Stimulated activated CD8-positive, alpha-beta memory T cell treated with anti-CD3 and anti-CD28 coated beads, Interleukin-12 subunit alpha, Interleukin-12 subunit beta, amount 100 ng/mL, for 24 hours (primary cell): Measurements from ENCODE around the gene SIRPA.

Experiments used
- DNase-seq: peaks from one replicate; pipeline ENCODE4 v3.0.0-alpha.2; 2020; ENCODE audit errors: extremely low read depth

Gene SIRPA

DNA sequence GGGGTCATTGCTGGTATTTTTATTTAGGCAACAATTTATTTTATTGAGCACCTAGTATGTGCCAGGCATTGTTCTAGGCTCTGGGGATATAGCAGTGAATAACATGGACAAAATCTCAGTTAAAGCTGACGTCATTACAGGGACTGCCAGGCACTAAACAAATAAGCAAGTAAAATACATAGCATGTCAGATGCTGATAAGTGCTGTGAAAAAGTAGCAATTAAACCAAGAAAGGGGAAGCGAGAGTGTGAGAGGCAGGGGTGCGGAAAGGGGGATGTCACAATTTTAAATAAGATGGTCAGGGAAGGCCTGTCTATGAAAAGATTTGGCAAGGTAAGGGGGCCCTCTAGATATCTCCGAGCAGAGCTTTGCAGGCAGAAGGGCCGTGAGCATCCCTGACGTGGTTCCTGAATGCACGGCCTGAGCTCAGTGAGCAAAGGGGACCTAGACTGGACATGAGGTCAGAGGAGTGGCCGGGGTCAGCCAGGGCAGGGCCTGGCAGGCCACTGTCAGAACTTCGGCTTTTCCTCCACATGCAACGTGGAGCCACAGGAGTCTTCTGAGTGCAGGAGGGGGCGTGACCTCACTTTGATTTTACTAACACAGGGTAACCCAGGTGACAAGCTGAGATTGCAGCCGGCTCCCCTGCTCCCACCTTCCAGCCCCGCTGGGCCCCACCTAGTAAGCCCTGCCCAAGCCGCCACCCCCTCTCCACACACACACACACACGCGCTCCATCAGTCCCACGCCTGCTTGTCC lies 24.2 kb upstream of the SIRPA start:
- DNase-seq: no peak

DNA sequence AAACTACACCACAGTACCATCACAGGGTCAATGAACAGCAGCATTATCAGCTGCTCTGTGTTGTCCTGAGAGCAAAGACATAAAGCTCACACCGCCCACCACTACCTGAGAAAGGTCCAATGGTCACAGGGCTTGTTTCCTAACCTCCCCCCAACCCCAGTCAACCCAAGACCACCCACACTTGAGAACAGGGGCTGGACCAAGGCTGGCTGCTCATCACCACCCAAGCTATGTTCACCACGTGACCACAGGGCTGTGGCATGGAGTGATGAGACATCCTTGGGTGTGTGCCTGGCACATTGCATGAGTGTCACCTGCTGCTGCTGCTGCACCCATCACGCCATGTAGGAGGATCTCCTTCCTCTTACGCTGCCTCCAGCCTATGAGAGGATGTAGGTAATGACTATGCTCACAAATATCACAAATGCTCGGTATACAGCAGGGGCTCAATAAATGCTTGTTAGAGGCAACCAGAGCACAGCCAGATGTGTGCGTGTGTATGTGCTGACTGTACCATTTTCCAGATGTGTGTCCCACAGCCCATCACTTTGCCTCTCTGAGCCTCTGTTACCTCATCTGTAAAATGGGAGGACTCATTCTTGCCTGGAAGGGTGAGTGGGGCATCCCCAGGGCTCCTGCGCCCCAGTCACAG lies 23.3 kb upstream of the SIRPA start:
- DNase-seq: no peak

GRCh38 chr20:1872459-1873097 lies 22.6 kb upstream of the SIRPA start:
- DNase-seq: no peak

DNA sequence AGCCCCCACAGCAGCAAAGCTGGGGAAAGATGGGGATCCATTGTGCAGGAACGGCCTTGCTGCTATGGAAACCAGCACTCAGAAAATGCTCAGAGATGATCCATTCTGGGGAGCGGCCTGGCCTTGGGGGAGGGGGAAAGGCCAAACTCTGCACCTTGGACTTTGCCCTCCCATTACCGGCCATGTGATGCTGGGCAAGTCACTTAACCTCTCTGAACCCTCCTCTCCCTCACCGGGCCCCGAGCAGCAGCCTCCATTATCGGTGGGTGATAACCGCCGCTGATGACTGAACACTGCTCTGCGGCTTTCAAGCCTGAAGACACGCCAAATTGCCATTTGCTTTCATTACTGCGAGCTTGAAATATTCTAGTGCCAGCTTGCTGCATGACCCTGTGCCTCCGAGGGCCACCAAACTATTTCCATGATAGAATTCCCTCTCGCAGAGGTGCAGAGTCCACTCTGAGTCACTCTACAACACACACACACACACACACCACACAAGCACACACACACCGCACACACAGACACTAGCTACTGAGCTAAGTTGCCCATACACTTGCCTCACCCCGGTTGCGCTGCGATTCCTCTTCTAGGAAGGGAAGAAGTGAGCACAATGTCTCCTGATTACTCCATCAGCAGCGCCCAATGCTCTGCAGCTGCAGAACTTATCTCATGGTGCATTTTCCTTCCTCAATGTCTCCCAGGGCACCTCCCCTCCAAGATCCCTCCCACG lies 20.6 kb upstream of the SIRPA start:
- DNase-seq: no peak

- DNase-seq: no peak
Measured at GRCh38 chr20:1875183-1875554, 20.0 kb upstream of the SIRPA start.

- no peak for DNase-seq
Measured at GRCh38 chr20:1875762-1876161, 19.4 kb upstream of the SIRPA start.

GRCh38 chr20:1876217-1876921 lies 18.8 kb upstream of the SIRPA start:
- DNase-seq: no peak

- DNase-seq: no peak
Measured at GRCh38 chr20:1876975-1877608, 18.1 kb upstream of the SIRPA start.

DNA sequence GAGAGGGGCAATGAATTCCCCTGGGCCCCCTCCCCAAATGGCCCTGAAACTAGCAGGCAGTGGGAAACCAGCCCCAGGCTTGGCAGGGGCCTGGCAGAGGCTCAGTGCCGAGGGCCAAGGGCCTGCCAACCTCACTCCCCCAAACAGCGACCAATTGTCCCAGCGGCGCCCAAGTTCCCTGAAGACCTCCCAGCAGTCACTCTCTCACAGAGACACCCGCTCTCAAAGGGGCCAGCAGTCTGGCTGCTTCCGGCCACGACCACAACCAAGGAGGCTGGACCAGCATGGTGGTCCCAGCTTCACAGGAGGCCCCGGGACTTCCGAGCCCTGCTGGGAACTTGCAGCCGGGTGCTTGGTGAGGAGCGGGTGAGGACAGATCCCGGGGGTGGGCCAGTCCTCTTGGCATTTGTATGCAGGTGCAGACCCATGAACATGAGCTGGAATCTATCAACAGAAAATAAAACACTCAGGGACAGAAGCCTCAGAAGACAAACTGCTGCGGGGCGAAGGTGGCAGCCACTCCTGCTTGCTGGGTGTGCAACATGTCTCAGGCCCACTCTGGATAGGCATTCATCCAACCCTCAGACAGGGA lies 17.5 kb upstream of the SIRPA start:
- DNase-seq: no peak

GRCh38 chr20:1879369-1879768 lies 15.8 kb upstream of the SIRPA start:
- DNase-seq: no peak

DNA sequence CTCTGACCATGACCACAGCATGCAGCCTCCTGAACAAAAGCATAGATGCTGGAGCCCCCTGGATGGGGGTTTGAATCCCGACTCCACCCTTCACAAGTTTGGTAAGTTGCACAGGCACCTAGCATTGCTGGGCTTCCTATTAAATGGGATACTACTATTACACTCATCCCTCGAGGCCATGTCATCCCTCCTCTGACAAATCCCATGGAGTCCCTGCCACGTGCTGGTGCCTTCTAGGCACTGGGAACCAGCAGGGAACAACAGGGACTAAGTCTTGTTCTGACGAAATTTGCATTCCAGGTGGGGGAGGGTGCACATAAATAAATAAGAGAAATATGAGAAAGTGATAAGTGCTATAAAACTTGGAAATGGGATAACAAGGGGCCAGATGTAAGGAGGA lies 15.3 kb upstream of the SIRPA start:
- DNase-seq: no peak

GRCh38 chr20:1880529-1881239 lies 14.5 kb upstream of the SIRPA start:
- DNase-seq: no peak

DNA sequence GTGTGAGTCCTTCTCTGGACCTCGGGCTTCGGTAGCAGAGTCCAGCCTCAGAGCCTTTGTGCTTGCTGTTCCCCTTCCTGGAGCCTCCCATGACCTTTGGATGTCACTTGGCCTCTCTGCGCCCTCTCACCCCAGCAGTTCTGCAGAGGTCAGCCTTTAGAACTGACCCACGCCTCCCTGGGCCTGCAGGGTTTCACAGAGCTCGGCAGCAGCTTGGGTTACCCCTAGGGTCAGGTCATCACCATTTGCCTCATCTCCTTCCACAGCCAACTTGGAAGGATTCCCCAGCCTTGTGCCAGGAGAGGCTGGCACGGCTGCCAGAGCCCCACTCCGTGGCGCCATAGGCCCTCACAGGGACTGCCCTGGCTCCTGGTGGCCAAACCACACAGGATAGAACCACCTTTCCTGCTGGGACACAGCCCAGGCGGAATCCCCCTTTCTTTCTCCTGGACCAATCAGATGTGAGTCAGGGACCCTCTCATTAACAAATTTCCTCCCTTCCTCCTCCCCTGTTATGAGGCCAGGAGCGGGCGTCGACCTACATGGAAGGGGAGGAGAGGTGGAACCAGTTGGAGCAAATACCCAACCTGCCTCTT lies 13.9 kb upstream of the SIRPA start:
- no peak for DNase-seq

DNA sequence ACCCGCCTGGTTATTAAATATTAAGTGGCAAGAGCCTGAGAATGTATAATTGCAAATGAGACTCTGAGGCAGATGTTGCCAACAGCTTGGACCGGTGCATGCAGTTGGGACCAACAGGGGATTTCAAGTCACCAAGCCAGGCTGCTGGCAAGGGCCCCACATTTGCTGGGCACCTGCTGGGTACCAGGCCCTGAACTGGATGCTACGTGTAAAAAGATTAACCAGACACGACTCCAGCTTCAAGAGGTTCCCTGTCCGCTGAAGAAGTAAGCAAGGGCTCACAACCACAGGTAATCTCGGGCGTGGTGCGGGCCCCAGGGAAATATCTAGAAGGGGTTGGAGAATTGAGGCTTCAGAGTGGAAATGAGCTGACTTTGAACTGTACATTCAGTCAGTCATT lies 13.2 kb upstream of the SIRPA start:
- no peak for DNase-seq

- DNase-seq: no peak
Measured at GRCh38 chr20:1883986-1884385, 11.2 kb upstream of the SIRPA start.

DNA sequence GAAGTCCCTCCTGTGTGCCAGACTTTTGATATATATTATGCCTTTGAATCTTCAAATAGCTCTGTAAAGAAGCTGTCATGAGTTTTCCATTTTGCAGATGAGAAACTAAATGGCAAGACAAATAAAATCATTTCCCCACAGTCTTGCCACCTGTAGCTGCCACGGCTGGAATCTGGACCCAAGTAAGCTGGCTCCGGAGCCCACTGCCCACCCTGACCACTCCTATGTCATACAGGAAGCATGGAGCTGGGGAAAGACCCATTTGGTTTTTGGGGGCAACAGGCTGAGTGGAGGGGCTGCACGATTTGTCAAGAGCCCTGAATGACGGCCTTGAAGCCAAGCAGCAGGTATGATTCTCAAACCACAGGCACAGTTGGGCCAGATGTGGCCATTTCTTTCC lies 10.0 kb upstream of the SIRPA start:
- no peak for DNase-seq

- DNase-seq: no peak
Measured at GRCh38 chr20:1885940-1886693, 9.1 kb upstream of the SIRPA start.

DNA sequence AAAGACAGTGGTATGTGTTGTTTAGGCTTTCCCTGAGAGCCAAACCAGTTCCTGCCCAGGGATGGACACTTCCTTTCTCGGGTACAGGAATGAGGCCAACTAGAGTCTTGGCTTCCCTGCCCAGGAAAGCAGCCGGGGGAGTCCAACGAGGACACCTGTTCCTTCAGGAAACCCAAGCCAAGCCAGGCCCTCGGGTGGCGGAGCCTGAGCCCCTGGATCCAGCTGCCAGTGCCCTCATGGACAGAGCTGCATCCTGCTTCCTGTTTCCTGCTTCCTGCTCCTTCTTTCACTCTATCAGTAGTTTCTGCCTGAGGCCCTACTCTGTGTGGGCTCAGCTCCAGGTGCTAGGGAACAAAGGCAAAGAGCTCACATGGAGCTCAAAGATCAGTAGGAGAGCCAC lies 7.9 kb upstream of the SIRPA start:
- no peak for DNase-seq

GRCh38 chr20:1887756-1888155 lies 7.5 kb upstream of the SIRPA start:
- no peak for DNase-seq
